ENCODE measurements around the gene FAAP20.

Gene FAAP20

DNA sequence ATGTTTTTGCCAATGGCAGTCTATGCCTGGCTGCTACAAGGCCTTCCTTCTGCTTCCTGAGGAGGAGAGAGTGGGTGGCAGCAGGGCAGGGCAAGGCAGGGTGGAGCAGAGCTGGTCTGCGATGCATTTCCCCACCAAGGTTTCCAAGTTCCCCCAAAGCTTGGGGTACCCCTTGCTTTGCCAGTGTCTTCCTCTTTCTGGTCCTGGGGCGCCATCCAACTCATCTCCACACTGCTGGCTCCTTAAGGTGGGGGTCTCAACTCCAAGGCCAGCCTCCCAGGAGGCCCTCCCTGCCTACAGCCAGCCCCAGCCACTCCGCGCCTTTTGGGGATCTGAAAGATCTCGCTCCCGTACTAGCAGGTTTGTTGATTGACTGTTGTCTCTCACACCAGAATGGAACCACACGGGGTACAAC is 29.6 kb upstream of the FAAP20 start:
- Histone ChIP-seq H3K27ac (ENCODE audit: low read depth, low read length) (no peak overlapping the region), H3K4me1 (ENCODE audit: control insufficient read depth in 1 of 2, insufficient read depth in 2 of 2, low read length in 2 of 2) (peaks cover 0 to 11% of the 10 kb centered on the region in 2 donors), H3K27me3 (ENCODE audit: control insufficient read depth in 1 of 2, insufficient read depth in 2 of 2, low read length in 2 of 2) (no peaks in the 10 kb centered on the region), H3K36me3 (ENCODE audit: control insufficient read depth in 1 of 2, insufficient read depth in 2 of 2, low read length in 2 of 2) (no peaks in the 10 kb centered on the region), H3K9ac (ENCODE audit: low read depth in 1 of 2, low read length in 2 of 2) (no peak overlapping the region), H3K4me3 (ENCODE audit: low read depth in 1 of 2, low read length in 2 of 2) (no peak overlapping the region), H3K9me3 (ENCODE audit: control insufficient read depth in 1 of 2, low read length in 2 of 2) (no peaks in the 10 kb centered on the region)

GRCh38 chr1:2221271-2221670 is 26.7 kb upstream of the FAAP20 start:
- Histone ChIP-seq H3K4me1 (ENCODE audit: control insufficient read depth in 1 of 2, insufficient read depth in 2 of 2, low read length in 2 of 2) (peaks cover 0 to 1% of the 10 kb centered on the region in 2 donors), H3K9me3 (ENCODE audit: control insufficient read depth in 1 of 2, low read length in 2 of 2) (no peaks in the 10 kb centered on the region), H3K27me3 (ENCODE audit: control insufficient read depth in 1 of 2, insufficient read depth in 2 of 2, low read length in 2 of 2) (no peaks in the 10 kb centered on the region), H3K4me3 (ENCODE audit: low read depth in 1 of 2, low read length in 2 of 2) (no peak overlapping the region), H3K9ac (ENCODE audit: low read depth in 1 of 2, low read length in 2 of 2) (no peak overlapping the region), H3K36me3 (ENCODE audit: control insufficient read depth in 1 of 2, insufficient read depth in 2 of 2, low read length in 2 of 2) (no peaks in the 10 kb centered on the region), H3K27ac (ENCODE audit: low read depth, low read length) (no peak overlapping the region)

DNA sequence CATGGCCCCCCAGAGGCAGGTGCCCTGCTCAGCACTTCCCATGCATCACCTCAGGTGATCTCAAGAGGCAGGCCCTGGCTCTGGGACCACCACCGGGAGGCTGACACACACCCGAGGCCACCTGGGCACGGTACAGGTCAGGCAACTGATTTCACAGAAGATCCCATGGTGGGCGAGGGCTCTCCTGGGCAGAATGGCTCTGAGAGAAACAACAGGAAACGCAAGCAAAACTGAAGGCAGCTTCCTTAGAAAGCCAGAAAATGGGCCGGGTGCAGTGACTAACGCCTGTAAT is 22.1 kb upstream of the FAAP20 start:
- Histone ChIP-seq H3K4me3 (ENCODE audit: low read depth in 1 of 2, low read length in 2 of 2) (no peak overlapping the region), H3K27me3 (ENCODE audit: control insufficient read depth in 1 of 2, insufficient read depth in 2 of 2, low read length in 2 of 2) (no peaks in the 10 kb centered on the region), H3K36me3 (ENCODE audit: control insufficient read depth in 1 of 2, insufficient read depth in 2 of 2, low read length in 2 of 2) (no peaks in the 10 kb centered on the region), H3K4me1 (ENCODE audit: control insufficient read depth in 1 of 2, insufficient read depth in 2 of 2, low read length in 2 of 2) (peaks cover 15 to 16% of the 10 kb centered on the region in 2 donors), H3K27ac (ENCODE audit: low read depth, low read length) (no peak overlapping the region), H3K9ac (ENCODE audit: low read depth in 1 of 2, low read length in 2 of 2) (no peak overlapping the region), H3K9me3 (ENCODE audit: control insufficient read depth in 1 of 2, low read length in 2 of 2) (no peaks in the 10 kb centered on the region)

DNA sequence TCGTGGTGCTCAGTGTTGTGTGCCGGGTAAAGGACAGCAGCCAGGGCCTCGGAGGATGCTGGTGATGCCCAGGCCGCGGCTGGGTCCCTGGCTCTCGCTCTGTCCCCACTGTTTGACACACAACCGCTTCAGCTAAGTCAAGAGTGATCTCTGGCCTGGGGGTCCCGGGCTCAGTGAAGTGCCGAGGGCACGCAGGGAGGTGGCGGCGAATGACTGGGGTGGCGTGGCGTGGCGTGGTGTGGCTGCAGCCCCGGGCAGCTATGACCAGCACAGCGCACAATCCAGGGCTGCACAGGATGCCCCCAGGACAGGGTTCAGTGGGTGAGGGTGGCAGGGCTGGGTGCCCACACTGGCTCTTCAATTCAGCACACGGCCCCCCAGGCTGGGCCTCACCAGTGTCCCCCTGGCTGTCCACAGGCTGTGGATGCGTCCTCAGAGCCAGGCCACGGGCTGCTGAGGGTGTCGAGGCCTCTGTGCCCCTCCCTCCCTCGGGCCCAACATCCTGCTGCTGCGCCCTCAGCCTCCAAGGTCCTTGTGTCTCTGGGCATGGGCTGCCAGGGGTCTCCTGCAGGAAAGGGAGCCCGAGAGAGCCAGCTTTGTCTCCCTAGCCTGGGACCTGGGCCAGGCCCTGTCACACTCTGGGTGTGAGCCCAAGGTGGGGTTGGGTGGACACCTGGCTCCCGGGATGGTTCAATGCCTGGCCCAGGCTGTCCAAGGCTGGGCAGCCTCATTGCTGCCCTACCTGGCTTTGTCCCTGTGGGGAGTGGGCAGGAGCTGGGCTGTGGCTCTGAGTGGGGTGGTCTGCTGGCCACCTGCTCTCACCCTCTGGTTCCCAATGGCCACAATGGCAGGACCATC is 21.6 kb upstream of the FAAP20 start:
- Histone ChIP-seq H3K4me3 (ENCODE audit: low read depth in 1 of 2, low read length in 2 of 2) (no peak overlapping the region), H3K9ac (ENCODE audit: low read depth in 1 of 2, low read length in 2 of 2) (no peak overlapping the region), H3K4me1 (ENCODE audit: control insufficient read depth in 1 of 2, insufficient read depth in 2 of 2, low read length in 2 of 2) (peaks cover 15 to 16% of the 10 kb centered on the region in 2 donors), H3K27ac (ENCODE audit: low read depth, low read length) (no peak overlapping the region), H3K9me3 (ENCODE audit: control insufficient read depth in 1 of 2, low read length in 2 of 2) (no peaks in the 10 kb centered on the region), H3K27me3 (ENCODE audit: control insufficient read depth in 1 of 2, insufficient read depth in 2 of 2, low read length in 2 of 2) (no peaks in the 10 kb centered on the region), H3K36me3 (ENCODE audit: control insufficient read depth in 1 of 2, insufficient read depth in 2 of 2, low read length in 2 of 2) (no peaks in the 10 kb centered on the region)

GRCh38 chr1:2215329-2215728 is 20.8 kb upstream of the FAAP20 start:
- Histone ChIP-seq H3K27ac (ENCODE audit: low read depth, low read length) (no peak overlapping the region), H3K9me3 (ENCODE audit: control insufficient read depth in 1 of 2, low read length in 2 of 2) (no peaks in the 10 kb centered on the region), H3K4me1 (ENCODE audit: control insufficient read depth in 1 of 2, insufficient read depth in 2 of 2, low read length in 2 of 2) (peaks cover 15 to 16% of the 10 kb centered on the region in 2 donors), H3K27me3 (ENCODE audit: control insufficient read depth in 1 of 2, insufficient read depth in 2 of 2, low read length in 2 of 2) (no peaks in the 10 kb centered on the region), H3K4me3 (ENCODE audit: low read depth in 1 of 2, low read length in 2 of 2) (no peak overlapping the region), H3K9ac (ENCODE audit: low read depth in 1 of 2, low read length in 2 of 2) (no peak overlapping the region), H3K36me3 (ENCODE audit: control insufficient read depth in 1 of 2, insufficient read depth in 2 of 2, low read length in 2 of 2) (no peaks in the 10 kb centered on the region)

DNA sequence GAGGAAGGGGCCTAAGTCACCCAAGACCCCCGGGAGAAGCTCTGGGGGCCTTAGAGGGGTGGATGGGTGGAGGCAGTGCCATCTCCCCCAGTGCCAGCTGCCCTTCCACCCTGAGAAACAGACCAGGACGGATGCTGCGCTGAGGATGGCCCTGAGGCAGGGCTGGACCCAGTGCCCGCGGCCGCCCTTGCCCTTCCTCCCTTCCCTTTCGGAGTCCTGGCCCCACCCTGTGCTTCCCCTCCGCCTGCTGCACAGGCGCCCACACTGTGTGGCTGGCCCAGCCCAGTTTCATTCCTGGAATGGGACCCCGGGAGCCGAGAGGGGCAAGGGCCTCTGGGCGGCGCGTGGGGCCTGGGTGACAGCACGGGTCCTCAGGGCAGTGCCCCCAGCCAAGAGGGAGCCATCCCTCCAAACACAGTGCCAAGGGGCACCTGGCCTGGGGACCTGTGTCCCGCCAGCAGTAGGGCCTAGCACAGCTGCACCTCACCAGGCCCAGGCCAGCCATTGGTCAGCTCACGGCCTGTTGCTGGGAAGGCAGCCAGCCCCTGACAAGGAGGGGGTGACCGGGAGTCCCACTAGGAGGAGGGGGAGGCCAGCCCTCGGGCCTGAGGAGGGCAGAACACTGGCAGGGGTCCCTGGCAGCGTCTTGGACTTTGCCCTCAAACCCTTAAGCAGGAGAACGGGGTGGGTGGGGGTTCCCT is 20.1 kb upstream of the FAAP20 start:
- peaks cover 15 to 16% of the 10 kb centered on the region in 2 donors for H3K4me1 ChIP-seq (ENCODE audit: control insufficient read depth in 1 of 2, insufficient read depth in 2 of 2, low read length in 2 of 2)
- peak overlapping the region; percentile 95 for H3K27ac ChIP-seq (ENCODE audit: low read depth, low read length)
- H3K4me3 ChIP-seq (ENCODE audit: low read depth in 1 of 2, low read length in 2 of 2), result no peak overlapping the region
- H3K27me3 ChIP-seq (ENCODE audit: control insufficient read depth in 1 of 2, insufficient read depth in 2 of 2, low read length in 2 of 2), result no peaks in the 10 kb centered on the region
- no peaks in the 10 kb centered on the region for H3K36me3 ChIP-seq (ENCODE audit: control insufficient read depth in 1 of 2, insufficient read depth in 2 of 2, low read length in 2 of 2)
- H3K9ac ChIP-seq (ENCODE audit: low read depth in 1 of 2, low read length in 2 of 2), result peak overlapping the region in 1 of 2 donors; percentile 71
- no peaks in the 10 kb centered on the region for H3K9me3 ChIP-seq (ENCODE audit: control insufficient read depth in 1 of 2, low read length in 2 of 2)

DNA sequence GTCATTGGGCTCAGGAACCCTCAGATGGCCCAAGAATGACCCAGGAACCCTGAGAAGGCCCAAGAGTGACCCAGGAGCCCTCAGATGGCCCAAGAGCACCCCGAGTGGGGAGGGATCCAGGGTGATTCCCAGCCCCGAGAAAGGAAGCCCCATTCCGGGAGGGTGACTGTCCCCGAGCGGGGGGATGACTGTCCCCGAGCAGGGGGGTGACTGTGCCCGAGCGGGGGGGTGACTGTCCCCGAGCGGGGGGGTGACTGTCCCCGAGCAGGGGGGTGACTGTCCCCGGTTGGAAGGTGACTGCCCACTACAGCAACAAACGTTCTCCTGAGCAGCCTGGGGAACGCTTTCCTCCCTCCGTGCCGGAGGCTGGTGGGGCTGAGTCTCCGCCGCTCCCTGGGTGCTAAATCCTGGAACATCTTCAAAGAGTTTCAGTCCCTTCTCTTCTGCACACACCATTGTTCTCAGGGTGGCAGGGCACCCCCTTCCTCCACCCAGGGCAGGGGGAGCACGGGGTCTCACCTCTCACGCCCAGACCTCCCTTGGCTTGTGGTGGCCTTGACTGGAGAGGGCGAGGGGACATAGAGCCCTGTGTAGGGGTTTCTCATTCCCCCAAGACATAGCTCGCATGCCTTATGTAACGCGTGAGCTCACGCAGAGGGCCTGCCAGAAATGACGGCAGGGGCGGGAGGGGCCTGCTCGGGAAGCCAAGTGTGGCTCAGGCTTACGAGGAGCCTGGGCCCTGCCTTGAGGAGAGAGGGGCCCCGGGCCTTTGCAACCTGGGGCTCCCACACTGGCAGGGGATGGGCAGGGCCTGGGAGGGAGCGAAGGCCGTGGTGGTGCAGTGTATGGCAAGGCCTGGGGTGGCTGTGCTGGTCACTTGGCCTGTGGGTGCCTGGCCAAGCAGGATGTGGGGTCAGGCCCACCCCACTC is 19.3 kb upstream of the FAAP20 start:
- no peaks in the 10 kb centered on the region for H3K9me3 ChIP-seq (ENCODE audit: control insufficient read depth in 1 of 2, low read length in 2 of 2)
- H3K36me3 ChIP-seq (ENCODE audit: control insufficient read depth in 1 of 2, insufficient read depth in 2 of 2, low read length in 2 of 2), result no peaks in the 10 kb centered on the region
- H3K4me3 ChIP-seq (ENCODE audit: low read depth in 1 of 2, low read length in 2 of 2), result no peak overlapping the region
- peak overlapping the region; percentile 95 for H3K27ac ChIP-seq (ENCODE audit: low read depth, low read length)
- peaks cover 15 to 16% of the 10 kb centered on the region in 2 donors for H3K4me1 ChIP-seq (ENCODE audit: control insufficient read depth in 1 of 2, insufficient read depth in 2 of 2, low read length in 2 of 2)
- H3K27me3 ChIP-seq (ENCODE audit: control insufficient read depth in 1 of 2, insufficient read depth in 2 of 2, low read length in 2 of 2), result no peaks in the 10 kb centered on the region
- H3K9ac ChIP-seq (ENCODE audit: low read depth in 1 of 2, low read length in 2 of 2), result peak overlapping the region; percentile 65 to 71

GRCh38 chr1:2212532-2213491 is 18.2 kb upstream of the FAAP20 start:
- Histone ChIP-seq H3K36me3 (ENCODE audit: control insufficient read depth in 1 of 2, insufficient read depth in 2 of 2, low read length in 2 of 2) (no peaks in the 10 kb centered on the region), H3K4me3 (ENCODE audit: low read depth in 1 of 2, low read length in 2 of 2) (peak overlapping the region; percentile 54 to 57), H3K9ac (ENCODE audit: low read depth in 1 of 2, low read length in 2 of 2) (peak overlapping the region; percentile 65 to 71), H3K9me3 (ENCODE audit: control insufficient read depth in 1 of 2, low read length in 2 of 2) (no peaks in the 10 kb centered on the region), H3K27ac (ENCODE audit: low read depth, low read length) (peak overlapping the region; percentile 95), H3K4me1 (ENCODE audit: control insufficient read depth in 1 of 2, insufficient read depth in 2 of 2, low read length in 2 of 2) (peaks cover 19 to 23% of the 10 kb centered on the region in 2 donors), H3K27me3 (ENCODE audit: control insufficient read depth in 1 of 2, insufficient read depth in 2 of 2, low read length in 2 of 2) (no peaks in the 10 kb centered on the region)

DNA sequence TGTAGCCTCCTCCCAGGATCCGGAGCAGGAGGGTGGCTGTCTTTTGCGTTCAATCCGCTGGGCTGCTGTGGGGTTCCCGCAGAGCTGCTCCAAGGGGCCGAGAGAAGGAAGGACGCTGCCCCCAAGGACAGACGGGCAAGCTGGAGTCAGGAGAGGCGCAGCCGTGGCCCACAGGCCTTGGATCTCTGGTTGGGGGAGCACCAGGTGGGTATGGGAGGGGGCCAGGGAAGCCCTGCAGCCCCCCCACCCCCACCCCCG is 17.6 kb upstream of the FAAP20 start:
- H3K9me3 ChIP-seq (ENCODE audit: control insufficient read depth in 1 of 2, low read length in 2 of 2), result no peaks in the 10 kb centered on the region
- H3K27me3 ChIP-seq (ENCODE audit: control insufficient read depth in 1 of 2, insufficient read depth in 2 of 2, low read length in 2 of 2), result no peaks in the 10 kb centered on the region
- peaks cover 19 to 26% of the 10 kb centered on the region in 2 donors for H3K4me1 ChIP-seq (ENCODE audit: control insufficient read depth in 1 of 2, insufficient read depth in 2 of 2, low read length in 2 of 2)

More for the DNA sequence above, 17.6 kb upstream of the FAAP20 start:
- peak overlapping the region in 1 of 2 donors; percentile 43 for H3K9ac ChIP-seq (ENCODE audit: low read depth in 1 of 2, low read length in 2 of 2)
- H3K27ac ChIP-seq (ENCODE audit: low read depth, low read length), result peak overlapping the region; percentile 92
- H3K36me3 ChIP-seq (ENCODE audit: control insufficient read depth in 1 of 2, insufficient read depth in 2 of 2, low read length in 2 of 2), result no peaks in the 10 kb centered on the region
- H3K4me3 ChIP-seq (ENCODE audit: low read depth in 1 of 2, low read length in 2 of 2), result no peak overlapping the region

Measured in duodenal mucosa (tissue), 2 donors.